Chondrocyte (in vitro differentiated cells): ENCODE measurements around the gene BBS1. TPM values are rescaled to one million over a fixed set of nuclear protein-coding genes. Genes with fewer than 3 reads are reported as not detected.

Source experiments
- DNase-seq: peaks from one replicate; pipeline ENCODE4 v3.0.0; 2021; ENCODE audit warnings: mixed read lengths, low spot score
- H3K27ac Mint-ChIP-seq: one replicate; pipeline ENCODE4 v1.8.0; 2021; ENCODE audit warnings: mild to moderate bottlenecking, moderate library complexity, mixed read lengths; ENCODE audit not compliant: unreplicated experiment
- H3K27me3 Mint-ChIP-seq: 2 replicates; pipeline ENCODE4 v1.8.0; 2021; ENCODE audit warnings: low read depth, mixed read lengths
- H3K36me3 Mint-ChIP-seq: 2 replicates; pipeline ENCODE4 v1.8.0; 2021; ENCODE audit warnings: low read depth, mixed read lengths
- H3K4me1 Mint-ChIP-seq: 2 replicates; pipeline ENCODE4 v1.8.0; 2021; ENCODE audit warnings: low read depth, mild to moderate bottlenecking, mixed read lengths
- H3K4me3 Mint-ChIP-seq: one replicate; pipeline ENCODE4 v1.8.0; 2021; ENCODE audit warnings: mild to moderate bottlenecking, moderate library complexity, mixed read lengths; ENCODE audit not compliant: unreplicated experiment
- H3K9me3 Mint-ChIP-seq: 2 replicates; pipeline ENCODE4 v1.8.0; 2021; ENCODE audit warnings: low read depth, mixed read lengths
- total RNA-seq: library from RNA; stranded (reverse); gene quantifications from 3 replicates; pipeline ENCODE4 v1.2.1, GENCODE V29; 2021
- TF ChIP-seq, protein P1 (sequence below): fragments of 200-600 bp; sonication (generic); IDR thresholded peaks from 2 replicates; pipeline ENCODE4 v1.5.0; 2021; ENCODE audit warnings: antibody characterized with exemption, mild to moderate bottlenecking, moderate library complexity

Gene BBS1
- total RNA-seq, 1 donor from 2014 or later, result 20.6 TPM

DNA sequence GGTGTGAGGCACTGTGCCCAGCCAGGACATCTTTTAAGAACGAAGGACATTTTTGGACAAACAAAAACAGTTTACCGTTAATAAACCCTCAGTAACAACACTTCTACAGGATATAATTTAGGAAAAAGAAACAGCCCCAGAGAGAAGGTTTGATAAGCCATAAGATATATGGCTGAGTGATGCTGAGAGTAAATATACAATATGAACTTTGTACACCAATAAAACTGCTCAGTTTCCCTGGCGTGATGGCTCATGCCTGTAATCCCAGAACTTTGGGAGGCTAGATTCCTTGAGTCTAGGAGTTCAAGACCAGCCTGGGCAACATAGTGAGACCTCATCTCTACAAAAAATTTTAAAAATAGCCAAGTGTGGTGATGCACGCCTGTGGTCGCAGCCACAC lies 11.9 kb upstream of the BBS1 start:
- TF ChIP-seq, protein P1, sequence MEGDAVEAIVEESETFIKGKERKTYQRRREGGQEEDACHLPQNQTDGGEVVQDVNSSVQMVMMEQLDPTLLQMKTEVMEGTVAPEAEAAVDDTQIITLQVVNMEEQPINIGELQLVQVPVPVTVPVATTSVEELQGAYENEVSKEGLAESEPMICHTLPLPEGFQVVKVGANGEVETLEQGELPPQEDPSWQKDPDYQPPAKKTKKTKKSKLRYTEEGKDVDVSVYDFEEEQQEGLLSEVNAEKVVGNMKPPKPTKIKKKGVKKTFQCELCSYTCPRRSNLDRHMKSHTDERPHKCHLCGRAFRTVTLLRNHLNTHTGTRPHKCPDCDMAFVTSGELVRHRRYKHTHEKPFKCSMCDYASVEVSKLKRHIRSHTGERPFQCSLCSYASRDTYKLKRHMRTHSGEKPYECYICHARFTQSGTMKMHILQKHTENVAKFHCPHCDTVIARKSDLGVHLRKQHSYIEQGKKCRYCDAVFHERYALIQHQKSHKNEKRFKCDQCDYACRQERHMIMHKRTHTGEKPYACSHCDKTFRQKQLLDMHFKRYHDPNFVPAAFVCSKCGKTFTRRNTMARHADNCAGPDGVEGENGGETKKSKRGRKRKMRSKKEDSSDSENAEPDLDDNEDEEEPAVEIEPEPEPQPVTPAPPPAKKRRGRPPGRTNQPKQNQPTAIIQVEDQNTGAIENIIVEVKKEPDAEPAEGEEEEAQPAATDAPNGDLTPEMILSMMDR, result no peak
- DNase-seq, result no peak
- H3K4me3 Mint-ChIP-seq, result no peak overlapping the region
- H3K36me3 Mint-ChIP-seq, result peaks cover 17% of the 10 kb centered on the region
- no peak overlapping the region for H3K27ac Mint-ChIP-seq
- H3K9me3 Mint-ChIP-seq, result no peaks in the 10 kb centered on the region
- H3K4me1 Mint-ChIP-seq, result no peaks in the 10 kb centered on the region
- H3K27me3 Mint-ChIP-seq, result no peaks in the 10 kb centered on the region

DNA sequence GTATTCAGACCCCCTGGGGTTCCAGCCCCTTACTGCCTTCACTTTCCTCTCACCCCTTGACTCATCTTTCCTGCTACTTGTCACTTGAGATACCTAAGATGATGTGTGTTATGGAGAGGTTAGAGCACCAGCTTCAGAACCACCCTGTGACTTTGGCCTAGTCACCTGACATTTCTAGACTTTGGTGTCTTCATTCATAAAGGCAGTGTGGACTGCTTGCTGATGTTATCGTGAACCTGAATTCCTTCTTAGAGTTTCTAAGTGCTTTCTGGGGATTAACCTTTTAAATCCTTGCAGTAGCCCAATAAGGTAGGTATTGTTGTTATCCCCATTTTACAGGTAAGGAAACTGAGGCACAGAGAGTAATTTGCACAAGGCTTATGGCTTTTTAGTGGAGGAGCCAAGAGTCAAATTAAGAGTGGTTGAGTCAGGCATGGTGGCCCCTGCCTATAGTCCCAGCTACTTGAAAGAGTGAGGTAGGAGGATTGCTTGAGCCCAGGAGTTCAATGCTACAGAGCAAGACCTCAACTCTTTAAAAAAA lies 5.1 kb upstream of the BBS1 start:
- no peak for DNase-seq
- Mint-ChIP-seq H3K9me3 (no peaks in the 10 kb centered on the region), H3K27ac (no peak overlapping the region), H3K27me3 (no peaks in the 10 kb centered on the region), H3K4me3 (no peak overlapping the region), H3K4me1 (peaks cover 3% of the 10 kb centered on the region), H3K36me3 (peaks cover 13% of the 10 kb centered on the region)
- TF ChIP-seq, protein P1, result no peak

DNA sequence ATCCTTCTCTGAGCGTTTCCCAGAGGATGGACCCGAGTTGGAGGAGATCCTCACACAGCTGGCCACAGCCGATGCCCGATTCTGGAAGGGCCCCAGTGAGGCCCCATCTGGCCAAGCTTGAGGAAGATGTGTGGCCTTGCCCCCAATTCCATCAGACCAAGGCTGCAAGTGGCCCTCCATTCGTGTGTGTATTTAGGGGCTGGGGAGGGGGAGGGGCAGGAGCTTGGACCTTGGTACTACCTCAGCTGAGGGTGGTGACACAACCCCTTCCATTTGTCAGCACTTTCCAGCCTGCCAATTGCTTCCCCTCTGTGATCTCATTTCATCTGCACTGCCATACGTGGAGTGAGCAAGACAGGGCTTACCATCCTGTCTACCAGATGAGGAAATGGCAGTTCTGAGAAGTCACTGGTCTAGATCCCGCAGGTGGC lies 1.3 kb upstream of the BBS1 start:
- peaks cover 12% of the 10 kb centered on the region for H3K4me1 Mint-ChIP-seq
- no peaks in the 10 kb centered on the region for H3K9me3 Mint-ChIP-seq
- H3K4me3 Mint-ChIP-seq, result no peak overlapping the region
- TF ChIP-seq, protein P1, result no peak
- no peak for DNase-seq
- peak overlapping the region; percentile 73 for H3K27ac Mint-ChIP-seq
- H3K36me3 Mint-ChIP-seq, result peaks cover 7% of the 10 kb centered on the region
- H3K27me3 Mint-ChIP-seq, result no peaks in the 10 kb centered on the region

DNA sequence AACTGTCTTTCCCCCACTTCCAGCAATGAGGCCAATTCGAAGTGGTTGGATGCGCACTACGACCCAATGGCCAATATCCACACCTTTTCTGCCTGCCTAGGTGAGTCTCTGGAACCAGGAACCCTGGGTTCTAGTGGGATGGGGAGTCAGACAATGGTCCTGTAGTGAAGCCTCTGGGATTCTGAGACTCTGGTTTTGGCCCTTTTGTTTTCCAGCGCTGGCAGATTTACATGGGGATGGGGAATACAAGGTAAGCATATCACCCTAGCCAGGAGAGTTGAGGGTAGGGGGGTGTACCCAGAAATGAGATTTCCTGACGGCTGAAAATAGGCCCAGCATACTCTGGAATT lies 530 bp downstream of the BBS1 start:
- TF ChIP-seq, protein P1, result no peak
- no peaks in the 10 kb centered on the region for H3K9me3 Mint-ChIP-seq
- peaks cover 12% of the 10 kb centered on the region for H3K4me1 Mint-ChIP-seq
- no peaks in the 10 kb centered on the region for H3K27me3 Mint-ChIP-seq
- no peak for DNase-seq
- H3K4me3 Mint-ChIP-seq, result peak overlapping the region; percentile 96
- peaks cover 10% of the 10 kb centered on the region for H3K36me3 Mint-ChIP-seq
- H3K27ac Mint-ChIP-seq, result peak overlapping the region; percentile 82

GRCh38 chr11:66523611-66524010 lies 13.2 kb downstream of the BBS1 start:
- H3K9me3 Mint-ChIP-seq, result no peaks in the 10 kb centered on the region
- H3K36me3 Mint-ChIP-seq, result peaks cover 22% of the 10 kb centered on the region
- H3K4me3 Mint-ChIP-seq, result no peak overlapping the region
- DNase-seq, result no peak
- H3K4me1 Mint-ChIP-seq, result no peaks in the 10 kb centered on the region
- TF ChIP-seq, protein P1, result no peak
- H3K27me3 Mint-ChIP-seq, result no peaks in the 10 kb centered on the region
- no peak overlapping the region for H3K27ac Mint-ChIP-seq
